Lower leg skin (tissue), 3 donors: Measurements from ENCODE around the gene DOCK1.

Experiments
- CTCF ChIP-seq, 3 donors: fragments of 450-650 bp; IDR thresholded peaks; one replicate each; pipeline ENCODE4 v1.5.1; 2016; ENCODE audit warnings: antibody characterized with exemption in 3 of 3, mild to moderate bottlenecking in 3 of 3, moderate library complexity in 2 of 3
- POLR2A ChIP-seq, 2 donors: fragments of 450-650 bp; IDR thresholded peaks; one replicate each; pipeline ENCODE4 v1.6.1; 2016 to 2017; ENCODE audit warnings: antibody characterized with exemption in 2 of 2, mild to moderate bottlenecking in 1 of 2, moderate library complexity in 1 of 2

GRCh38 chr10:126997801-126998590 lies 92.8 kb downstream of the DOCK1 start:
- TF ChIP-seq POLR2A (IDR thresholded peaks at IDR 0.05) (no peak), CTCF (IDR thresholded peaks at IDR 0.05) (no peak)
